GM19372 (cell line): ENCODE data around the gene PDSS2.

Source experiments
- ATAC-seq: cut with Tn5 transposase; IDR thresholded peaks from one replicate; pipeline ENCODE4 v1.9.1; 2021; ENCODE audit warnings: mild to moderate bottlenecking, low read depth, moderate library complexity; ENCODE audit not compliant: unreplicated experiment

Gene PDSS2

DNA sequence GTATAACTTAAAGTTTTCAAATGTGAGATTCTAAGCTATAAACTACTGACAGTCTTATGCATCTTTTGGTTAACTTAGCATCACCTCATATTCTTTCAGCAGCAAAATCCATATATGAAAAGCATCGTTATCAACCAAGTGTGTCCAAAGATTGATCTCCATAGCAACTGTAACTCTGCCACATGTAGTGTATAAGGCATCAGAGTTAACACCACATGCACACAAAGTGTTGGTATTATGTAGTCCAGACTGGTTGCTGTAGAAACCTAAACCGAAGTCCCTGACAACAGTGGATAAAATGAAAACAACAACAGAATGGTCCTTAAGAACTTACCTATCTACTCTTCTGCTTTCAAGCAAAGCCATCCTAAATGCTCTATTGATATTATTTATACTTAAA, 39.6 kb downstream of the PDSS2 start:
- ATAC-seq = no peak

- no peak for ATAC-seq
Observed at GRCh38 chr6:107418118-107418517, 41.2 kb downstream of the PDSS2 start.

- ATAC-seq = no peak
Observed at GRCh38 chr6:107416145-107416544, 43.2 kb downstream of the PDSS2 start.

DNA sequence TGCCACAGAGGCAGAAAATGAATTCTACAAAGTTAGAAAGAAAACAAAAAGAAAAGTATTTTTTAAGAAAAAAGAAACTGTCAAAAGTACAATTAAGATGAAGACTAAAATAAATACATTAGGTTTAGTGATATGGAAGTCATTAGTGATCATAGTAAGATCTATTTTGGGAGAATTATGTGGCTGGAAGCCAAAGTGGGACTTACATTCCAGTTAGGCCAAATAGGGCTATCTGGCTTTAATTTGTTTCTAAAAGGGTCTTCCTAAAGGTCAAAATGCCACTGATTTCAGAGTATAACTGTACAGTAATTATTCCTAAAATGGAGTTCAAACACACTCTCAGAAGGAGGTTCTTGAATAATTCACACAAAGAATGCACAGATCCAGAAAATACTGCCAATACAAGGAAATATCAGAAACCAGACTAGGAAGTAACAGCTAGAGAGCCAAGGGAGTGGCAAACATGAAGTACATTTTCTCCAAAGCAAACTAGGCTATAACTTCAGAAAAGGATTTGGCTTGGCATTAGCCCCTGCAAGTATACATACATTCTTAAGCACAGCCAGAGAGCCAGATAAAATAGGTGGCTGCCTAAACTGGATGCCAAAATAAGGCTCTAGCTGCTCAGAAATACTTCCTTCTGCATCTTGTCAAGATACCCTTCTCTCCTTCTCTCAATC, 45.3 kb downstream of the PDSS2 start:
- ATAC-seq = no peak

DNA sequence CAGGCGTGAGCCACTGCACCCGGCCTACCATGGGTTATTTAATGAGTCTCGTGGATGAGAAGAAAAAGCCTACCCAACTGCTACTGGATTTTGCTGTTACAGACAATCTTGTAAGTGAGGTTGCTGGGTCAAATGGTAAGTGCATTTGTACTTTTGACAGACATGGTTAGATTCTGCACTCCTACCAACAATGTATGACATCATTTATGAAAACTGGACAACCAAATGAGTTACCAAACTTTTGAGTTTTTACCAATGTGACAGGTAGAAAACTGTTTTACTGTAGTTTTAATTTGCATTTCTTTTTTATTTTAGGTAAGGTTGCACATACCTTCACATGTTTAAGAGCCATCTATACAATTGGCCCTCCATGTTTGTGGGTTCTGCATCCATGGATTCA, 48.2 kb downstream of the PDSS2 start:
- ATAC-seq = no peak

DNA sequence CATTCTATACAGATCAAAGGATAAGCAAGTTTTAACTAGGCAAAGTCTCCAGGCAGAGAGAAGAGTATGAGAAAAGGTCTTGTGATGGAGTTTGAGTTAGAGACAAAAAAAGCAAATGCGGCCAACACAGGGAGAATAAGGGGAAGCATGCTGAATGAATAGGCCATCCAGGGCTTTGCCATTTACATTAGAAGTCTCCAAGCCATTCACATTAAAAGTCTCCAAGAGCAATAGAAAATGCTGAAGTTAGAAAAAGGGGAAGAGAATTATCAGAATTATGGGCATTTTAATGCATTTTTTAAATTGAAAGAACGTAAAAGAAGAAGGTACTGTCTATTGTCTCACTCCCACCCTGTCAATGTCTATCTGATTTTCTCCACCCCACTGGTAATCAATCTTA, 49.4 kb downstream of the PDSS2 start:
- ATAC-seq = no peak

- no peak for ATAC-seq
Observed at GRCh38 chr6:107408714-107409113, 50.6 kb downstream of the PDSS2 start.

GRCh38 chr6:107405002-107405401, 54.4 kb downstream of the PDSS2 start:
- no peak for ATAC-seq

- ATAC-seq = no peak
Observed at GRCh38 chr6:107402533-107402932, 56.8 kb downstream of the PDSS2 start.

- ATAC-seq = no peak
Observed at GRCh38 chr6:107401573-107401972, 57.8 kb downstream of the PDSS2 start.

DNA sequence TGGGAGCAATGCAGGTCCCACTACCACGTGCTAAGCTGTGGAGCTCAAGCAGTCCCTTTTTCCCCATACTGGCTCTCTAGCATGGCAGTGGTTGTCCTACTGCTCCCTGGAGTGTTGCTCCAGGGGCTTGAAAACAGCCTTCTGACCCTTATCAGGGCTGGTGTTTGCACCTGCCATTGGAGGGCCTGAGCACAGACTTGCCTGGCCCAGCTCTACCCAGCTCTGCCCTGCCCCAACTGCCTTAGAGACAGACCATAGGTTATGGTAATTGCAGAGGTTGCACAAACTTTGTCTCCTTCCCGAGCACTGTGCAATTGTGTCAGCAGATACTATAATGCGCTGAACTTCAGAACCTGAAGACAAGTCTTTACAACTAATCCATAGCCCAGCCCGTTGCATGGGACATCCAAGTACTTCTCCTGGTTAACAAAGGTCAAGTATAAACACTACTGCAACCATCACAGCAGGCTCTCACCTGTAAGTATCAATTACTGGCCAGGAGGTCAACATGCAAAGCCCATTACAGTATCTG, 58.7 kb downstream of the PDSS2 start:
- no peak for ATAC-seq

DNA sequence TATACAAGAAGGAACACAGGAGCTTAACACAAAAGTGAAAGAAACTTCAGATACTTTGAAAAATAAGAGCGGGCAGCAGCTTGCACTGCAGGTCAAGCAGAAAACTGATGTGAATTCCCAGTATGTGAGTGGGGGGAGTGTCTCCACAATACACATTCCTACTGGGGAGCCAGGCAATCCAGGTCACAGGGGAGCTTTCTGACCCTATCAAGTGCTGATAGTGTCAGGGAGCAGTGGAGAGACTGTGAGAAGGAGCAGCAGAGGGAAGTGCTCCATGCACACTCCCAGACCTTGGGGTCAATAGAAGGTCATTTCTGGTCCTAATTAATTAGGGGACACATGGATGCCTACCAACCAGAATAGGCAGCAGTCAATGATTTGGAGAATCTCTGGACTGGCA, 59.4 kb downstream of the PDSS2 start:
- no peak for ATAC-seq

GRCh38 chr6:107398001-107398400, 61.4 kb downstream of the PDSS2 start:
- ATAC-seq = no peak

DNA sequence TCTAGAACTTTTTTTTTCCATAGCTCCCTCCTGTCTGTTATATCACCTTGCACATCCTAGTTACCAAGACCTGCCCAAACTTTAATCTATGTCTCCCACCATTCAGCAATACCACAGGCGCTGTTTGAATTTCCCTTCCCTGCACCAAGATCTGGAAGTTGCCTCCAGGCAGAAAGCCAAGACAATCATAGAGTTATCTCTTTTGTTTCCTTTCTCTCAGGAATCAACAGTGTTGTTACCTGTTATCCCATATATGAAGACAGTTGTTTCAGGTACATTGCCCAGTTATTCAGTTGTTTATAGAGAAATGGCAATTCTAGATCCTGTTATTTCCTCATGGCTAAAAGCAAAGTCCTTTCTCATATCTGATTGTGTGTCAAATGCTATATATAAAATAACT, 63.2 kb downstream of the PDSS2 start:
- ATAC-seq = no peak

DNA sequence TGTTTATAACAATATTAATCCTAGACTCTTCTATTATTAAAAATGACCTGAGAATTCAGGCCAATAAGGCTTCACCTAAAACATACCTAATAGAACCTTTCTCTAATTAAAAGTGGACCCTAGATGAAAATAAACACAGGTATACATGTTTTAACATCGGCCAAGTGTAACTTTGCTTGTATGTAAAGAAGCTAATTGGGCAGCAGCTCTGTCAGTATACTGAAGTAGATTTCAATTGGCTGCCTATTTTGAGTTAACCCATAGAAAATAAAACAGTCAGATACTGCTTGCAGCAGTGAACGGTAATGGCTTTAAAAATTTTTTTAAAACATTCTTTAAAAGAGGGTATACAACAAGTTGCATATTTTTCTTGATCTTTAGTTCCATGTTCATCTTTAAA, 67.3 kb downstream of the PDSS2 start:
- ATAC-seq = no peak

GRCh38 chr6:107390685-107391435, 68.5 kb downstream of the PDSS2 start:
- ATAC-seq = no peak

GRCh38 chr6:107390056-107390455, 69.3 kb downstream of the PDSS2 start:
- no peak for ATAC-seq

DNA sequence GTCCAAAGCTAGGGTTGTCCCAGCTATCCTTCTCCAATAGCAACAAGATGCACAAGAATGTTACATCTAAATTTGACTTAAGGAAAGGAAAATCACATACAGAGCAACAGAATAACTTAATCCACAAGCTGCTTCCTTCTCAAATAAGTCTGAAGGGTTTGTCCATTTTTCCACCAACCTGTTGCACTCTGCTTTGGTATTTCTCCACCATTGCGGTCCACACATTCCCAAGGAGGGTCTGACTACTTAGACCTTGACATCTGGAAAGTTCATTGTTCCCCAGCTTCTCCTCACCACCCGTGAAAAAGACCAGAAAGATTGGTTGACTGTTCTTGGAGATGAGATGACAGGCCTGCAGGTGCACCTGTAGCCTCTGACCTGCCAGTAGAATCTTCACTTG, 72.5 kb downstream of the PDSS2 start:
- ATAC-seq = no peak

DNA sequence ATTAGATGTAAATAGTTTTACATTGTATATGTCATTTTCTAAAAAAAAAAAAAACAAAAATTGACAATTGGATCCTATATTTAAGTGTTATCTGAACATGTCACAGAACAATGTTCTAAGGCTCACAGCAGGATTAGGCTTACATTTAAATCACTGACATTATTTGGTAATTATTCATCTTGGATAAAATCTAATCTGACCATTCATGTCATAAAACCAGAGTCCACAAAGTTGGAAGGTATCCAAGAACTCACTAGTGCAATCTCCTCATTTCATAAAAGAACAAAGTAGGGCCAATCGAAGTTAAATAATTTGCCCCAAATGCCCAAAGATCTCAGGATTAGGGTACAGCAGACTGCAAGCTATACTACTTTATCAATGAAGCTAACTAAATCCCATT, 73.0 kb downstream of the PDSS2 start:
- no peak for ATAC-seq

DNA sequence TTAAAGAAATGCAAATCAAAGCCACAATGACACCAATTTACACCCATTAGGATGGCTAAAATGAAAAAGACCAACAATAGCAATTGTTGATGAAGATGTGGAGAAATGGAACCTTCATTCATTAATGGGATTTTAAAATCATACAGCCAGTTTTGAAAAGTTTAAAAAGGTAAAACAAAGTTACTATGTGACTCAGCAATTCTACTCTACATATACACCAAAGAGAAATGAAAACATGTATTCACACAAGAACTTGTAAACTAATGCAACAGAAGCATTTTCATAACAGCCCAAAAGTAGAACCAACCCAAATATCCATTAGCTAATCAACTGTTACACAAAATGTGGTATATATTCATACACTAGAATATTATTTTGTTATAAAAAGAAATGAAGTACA, 75.7 kb downstream of the PDSS2 start:
- ATAC-seq = no peak

DNA sequence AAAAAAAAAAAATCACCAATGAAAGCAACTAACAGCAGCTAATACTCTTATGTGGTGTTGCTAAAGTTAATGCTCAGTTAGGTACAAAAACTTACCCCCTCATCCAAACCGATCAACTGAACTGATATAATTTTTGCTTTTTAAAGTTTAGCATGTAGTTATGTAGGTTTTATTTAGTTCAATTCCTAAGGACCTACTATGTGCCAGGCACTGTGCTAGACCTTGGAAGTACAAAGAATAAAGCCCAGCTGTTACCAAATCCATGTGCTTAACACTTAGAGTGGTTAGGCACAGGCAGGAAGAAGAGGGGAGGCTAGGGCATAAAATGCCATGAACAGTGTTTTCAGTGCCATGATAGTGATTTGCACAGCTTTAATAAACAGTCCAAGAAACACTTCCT, 85.1 kb downstream of the PDSS2 start:
- ATAC-seq = no peak

GRCh38 chr6:107369493-107369892, 89.9 kb downstream of the PDSS2 start:
- no peak for ATAC-seq
